ENCODE data around the gene CNOT2. TPM values are rescaled to one million over a fixed set of nuclear protein-coding genes. Genes with fewer than 3 reads are reported as not detected.

CNOT2 gene
- polyA plus RNA-seq, 1 donor (not counting 4 experiments of a cell fraction or from before 2014, with no cell fraction given): 85.3 TPM

DNA sequence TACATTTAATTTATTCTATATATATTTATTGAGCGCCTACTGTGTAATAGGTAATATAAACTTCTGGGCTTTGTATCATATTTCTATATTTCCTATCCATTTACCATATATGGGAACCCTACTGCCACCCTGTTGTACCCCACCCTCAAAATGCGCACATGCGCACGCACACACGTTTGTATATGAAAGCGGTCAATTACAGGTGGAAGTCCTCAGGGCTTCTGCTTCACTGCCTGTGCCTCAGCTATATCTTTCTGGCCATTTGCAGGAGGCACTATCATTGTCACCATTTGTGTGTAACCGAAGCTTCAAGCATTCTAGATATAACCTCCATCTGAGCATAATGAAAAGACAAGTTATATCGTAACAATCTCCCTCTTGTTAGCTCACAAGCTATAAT, 91.5 kb downstream of the CNOT2 start:
- H3K4me2 ChIP-seq (ENCODE audit: control insufficient read depth, extremely low read depth, insufficient read depth, low read depth, low read length): no peak overlapping the region
- peaks cover 9% of the 10 kb centered on the region for H3K4me1 ChIP-seq (ENCODE audit: control insufficient read depth, extremely low read depth, insufficient read depth, low read length)
- no peaks in the 10 kb centered on the region for H3K9me3 ChIP-seq (ENCODE audit: control insufficient read depth, low read depth, low read length)
- FAIRE-seq (no peak), DNase-seq (ENCODE audit: low read depth, low spot score) (no peak)
- H3K9me1 ChIP-seq (ENCODE audit: control insufficient read depth, extremely low read depth, insufficient read depth, low read length): no peaks in the 10 kb centered on the region
- peaks cover 7% of the 10 kb centered on the region in 2 experiments for H3K36me3 ChIP-seq (ENCODE audit: control insufficient read depth in 2 of 2, extremely low read depth in 1 of 2, insufficient read depth in 2 of 2, low read length in 2 of 2)
- H3K9ac ChIP-seq (ENCODE audit: control insufficient read depth, extremely low read depth, insufficient read depth, low read length): no peak overlapping the region
- no peak overlapping the region for H3K4me3 ChIP-seq (ENCODE audit: control insufficient read depth in 2 of 3, extremely low read depth in 1 of 3, insufficient read depth in 2 of 3, low read depth in 1 of 3, low read length in 3 of 3)
- no peaks in the 10 kb centered on the region for H4K20me1 ChIP-seq (ENCODE audit: control insufficient read depth, extremely low read depth, insufficient read depth, low read length)
- no peaks in the 10 kb centered on the region for H3K79me2 ChIP-seq (ENCODE audit: control insufficient read depth, insufficient read depth, low read length)
- H3K27ac ChIP-seq (ENCODE audit: control insufficient read depth, insufficient read depth, low read length): no peak overlapping the region
- no peaks in the 10 kb centered on the region for H3K27me3 ChIP-seq (ENCODE audit: control insufficient read depth, extremely low read depth, insufficient read depth, low read length)
- no peak overlapping the region for H2AFZ ChIP-seq (ENCODE audit: control insufficient read depth, low read length)
- dilution Hi-C loops (cut with MboI; ENCODE audit: extremely low pct_ligation_motif_present, low sequenced_read_pairs): no loop called here
- TF ChIP-seq, protein P1, sequence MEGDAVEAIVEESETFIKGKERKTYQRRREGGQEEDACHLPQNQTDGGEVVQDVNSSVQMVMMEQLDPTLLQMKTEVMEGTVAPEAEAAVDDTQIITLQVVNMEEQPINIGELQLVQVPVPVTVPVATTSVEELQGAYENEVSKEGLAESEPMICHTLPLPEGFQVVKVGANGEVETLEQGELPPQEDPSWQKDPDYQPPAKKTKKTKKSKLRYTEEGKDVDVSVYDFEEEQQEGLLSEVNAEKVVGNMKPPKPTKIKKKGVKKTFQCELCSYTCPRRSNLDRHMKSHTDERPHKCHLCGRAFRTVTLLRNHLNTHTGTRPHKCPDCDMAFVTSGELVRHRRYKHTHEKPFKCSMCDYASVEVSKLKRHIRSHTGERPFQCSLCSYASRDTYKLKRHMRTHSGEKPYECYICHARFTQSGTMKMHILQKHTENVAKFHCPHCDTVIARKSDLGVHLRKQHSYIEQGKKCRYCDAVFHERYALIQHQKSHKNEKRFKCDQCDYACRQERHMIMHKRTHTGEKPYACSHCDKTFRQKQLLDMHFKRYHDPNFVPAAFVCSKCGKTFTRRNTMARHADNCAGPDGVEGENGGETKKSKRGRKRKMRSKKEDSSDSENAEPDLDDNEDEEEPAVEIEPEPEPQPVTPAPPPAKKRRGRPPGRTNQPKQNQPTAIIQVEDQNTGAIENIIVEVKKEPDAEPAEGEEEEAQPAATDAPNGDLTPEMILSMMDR (optimal IDR thresholded peaks at IDR 0.05 in 1 of 3, IDR thresholded peaks at IDR 0.05 in 1 of 3, conservative IDR thresholded peaks at IDR 0.05 in 1 of 3; ENCODE audit: extremely low read depth in 1 of 3, insufficient read depth in 2 of 3, low read length in 3 of 3): no peak
- TF ChIP-seq EZH2 (IDR thresholded peaks at IDR 0.05; ENCODE audit: low read length): no peak

DNA sequence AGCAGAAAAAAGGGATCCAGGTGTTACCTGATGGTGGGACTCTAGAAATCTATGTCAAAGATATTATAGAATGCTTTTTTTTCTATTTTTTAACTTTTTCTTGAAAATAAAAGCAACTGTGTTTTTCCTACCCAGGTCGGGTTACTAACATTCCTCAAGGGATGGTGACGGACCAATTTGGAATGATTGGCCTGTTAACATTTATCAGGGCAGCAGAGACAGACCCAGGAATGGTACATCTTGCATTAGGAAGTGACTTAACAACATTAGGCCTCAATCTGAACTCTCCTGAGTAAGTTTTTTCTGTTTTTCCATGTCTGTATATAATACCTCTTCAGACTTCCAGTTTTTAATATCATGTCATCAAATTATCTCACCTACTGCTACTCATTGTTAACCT, 95.3 kb downstream of the CNOT2 start:
- Histone ChIP-seq H3K9ac (ENCODE audit: control insufficient read depth, extremely low read depth, insufficient read depth, low read length) (no peak overlapping the region), H2AFZ (ENCODE audit: control insufficient read depth, low read length) (no peak overlapping the region), H3K9me3 (ENCODE audit: control insufficient read depth, low read depth, low read length) (no peaks in the 10 kb centered on the region), H3K27me3 (ENCODE audit: control insufficient read depth, extremely low read depth, insufficient read depth, low read length) (no peaks in the 10 kb centered on the region), H3K79me2 (ENCODE audit: control insufficient read depth, insufficient read depth, low read length) (no peaks in the 10 kb centered on the region), H3K27ac (ENCODE audit: control insufficient read depth, insufficient read depth, low read length) (no peak overlapping the region), H3K4me1 (ENCODE audit: control insufficient read depth, extremely low read depth, insufficient read depth, low read length) (no peaks in the 10 kb centered on the region), H3K9me1 (ENCODE audit: control insufficient read depth, extremely low read depth, insufficient read depth, low read length) (no peaks in the 10 kb centered on the region), H3K4me2 (ENCODE audit: control insufficient read depth, extremely low read depth, insufficient read depth, low read depth, low read length) (no peak overlapping the region), H3K4me3 (ENCODE audit: control insufficient read depth in 2 of 3, extremely low read depth in 1 of 3, insufficient read depth in 2 of 3, low read depth in 1 of 3, low read length in 3 of 3) (no peak overlapping the region), H4K20me1 (ENCODE audit: control insufficient read depth, extremely low read depth, insufficient read depth, low read length) (no peaks in the 10 kb centered on the region), H3K36me3 (ENCODE audit: control insufficient read depth in 2 of 2, extremely low read depth in 1 of 2, insufficient read depth in 2 of 2, low read length in 2 of 2) (peaks cover 11 to 14% of the 10 kb centered on the region in 2 experiments)
- FAIRE-seq: no peak
- dilution Hi-C loops (cut with MboI; ENCODE audit: extremely low pct_ligation_motif_present, low sequenced_read_pairs): no loop called here
- DNase-seq (ENCODE audit: low read depth, low spot score): no peak
- TF ChIP-seq EZH2 (IDR thresholded peaks at IDR 0.05; ENCODE audit: low read length): no peak

DNA sequence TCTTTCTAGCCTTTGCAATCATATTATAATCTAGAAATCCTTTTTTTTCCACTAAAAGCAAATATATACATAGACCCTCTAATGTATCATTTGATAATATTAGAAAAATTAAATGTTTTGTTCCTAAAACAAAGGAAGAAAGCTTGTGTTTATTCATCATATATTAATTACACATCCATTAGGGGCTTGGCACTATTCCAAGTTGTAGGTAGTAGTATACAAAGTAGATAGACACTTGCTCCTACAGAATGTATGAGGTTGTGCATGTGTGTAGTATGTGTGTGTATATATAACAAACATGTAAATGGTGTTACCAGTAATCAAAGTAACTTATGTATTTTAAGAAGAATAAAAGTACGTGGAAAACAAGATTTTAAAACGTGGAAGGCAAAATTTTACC, 107.8 kb downstream of the CNOT2 start:
- Histone ChIP-seq H3K9ac (ENCODE audit: control insufficient read depth, extremely low read depth, insufficient read depth, low read length) (no peak overlapping the region), H3K9me1 (ENCODE audit: control insufficient read depth, extremely low read depth, insufficient read depth, low read length) (no peaks in the 10 kb centered on the region), H3K4me3 (ENCODE audit: control insufficient read depth in 2 of 3, extremely low read depth in 1 of 3, insufficient read depth in 2 of 3, low read depth in 1 of 3, low read length in 3 of 3) (no peak overlapping the region), H3K27ac (ENCODE audit: control insufficient read depth, insufficient read depth, low read length) (no peak overlapping the region), H3K79me2 (ENCODE audit: control insufficient read depth, insufficient read depth, low read length) (no peaks in the 10 kb centered on the region), H2AFZ (ENCODE audit: control insufficient read depth, low read length) (no peak overlapping the region), H3K36me3 (ENCODE audit: control insufficient read depth in 2 of 2, extremely low read depth in 1 of 2, insufficient read depth in 2 of 2, low read length in 2 of 2) (peaks cover 3 to 8% of the 10 kb centered on the region in 2 experiments), H4K20me1 (ENCODE audit: control insufficient read depth, extremely low read depth, insufficient read depth, low read length) (no peaks in the 10 kb centered on the region), H3K4me2 (ENCODE audit: control insufficient read depth, extremely low read depth, insufficient read depth, low read depth, low read length) (no peak overlapping the region), H3K4me1 (ENCODE audit: control insufficient read depth, extremely low read depth, insufficient read depth, low read length) (no peaks in the 10 kb centered on the region), H3K27me3 (ENCODE audit: control insufficient read depth, extremely low read depth, insufficient read depth, low read length) (no peaks in the 10 kb centered on the region), H3K9me3 (ENCODE audit: control insufficient read depth, low read depth, low read length) (no peaks in the 10 kb centered on the region)
- no peak for TF ChIP-seq EZH2 (IDR thresholded peaks at IDR 0.05; ENCODE audit: low read length)
- TF ChIP-seq, protein P1 (optimal IDR thresholded peaks at IDR 0.05 in 1 of 3, IDR thresholded peaks at IDR 0.05 in 1 of 3, conservative IDR thresholded peaks at IDR 0.05 in 1 of 3; ENCODE audit: extremely low read depth in 1 of 3, insufficient read depth in 2 of 3, low read length in 3 of 3): no peak
- dilution Hi-C loops (cut with MboI; ENCODE audit: extremely low pct_ligation_motif_present, low sequenced_read_pairs): no loop called here
- DNase-seq (ENCODE audit: low read depth, low spot score) (no peak), FAIRE-seq (no peak)
